ENCODE measurements around the gene KCNA1.
"Not testable (repeated sequence)": the region's sequence is repeated elsewhere in the genome, so short reads cannot be mapped to it uniquely, and the experiment has no call there.

The KCNA1 gene

GRCh38 chr12:4879481-4879880, 30.2 kb upstream of the KCNA1 start:
- not testable (repeated sequence) for H3K9me3 ChIP-seq (ENCODE audit: control insufficient read depth, low read length); H3K27ac ChIP-seq (ENCODE audit: low read depth, low read length, severe bottlenecking); H3K4me3 ChIP-seq (ENCODE audit: extremely low read depth, insufficient read depth, low read length, poor library complexity, severe bottlenecking); H3K36me3 ChIP-seq (ENCODE audit: control insufficient read depth, insufficient read depth, low read length); H3K4me1 ChIP-seq (ENCODE audit: control insufficient read depth, insufficient read depth, low read length, poor library complexity, severe bottlenecking)
- WGBS, 2 experiments (ENCODE audit: insufficient coverage in 2 of 2) = 94 to 100% methylated on average over 2 of the region's 2 CpGs

- no peaks in the 10 kb centered on the region for H3K4me1 ChIP-seq (ENCODE audit: control insufficient read depth, insufficient read depth, low read length, poor library complexity, severe bottlenecking)
- no peaks in the 10 kb centered on the region for H3K9me3 ChIP-seq (ENCODE audit: control insufficient read depth, low read length)
- WGBS, 2 experiments (ENCODE audit: insufficient coverage in 2 of 2) = 88% methylated on average over 18 to 20 of the region's 20 CpGs
- no peak overlapping the region for H3K27ac ChIP-seq (ENCODE audit: low read depth, low read length, severe bottlenecking)
- no peaks in the 10 kb centered on the region for H3K36me3 ChIP-seq (ENCODE audit: control insufficient read depth, insufficient read depth, low read length)
- no peak overlapping the region for H3K4me3 ChIP-seq (ENCODE audit: extremely low read depth, insufficient read depth, low read length, poor library complexity, severe bottlenecking)
Measured at GRCh38 chr12:4881266-4882064, 28.2 kb upstream of the KCNA1 start.

GRCh38 chr12:4891866-4892265, 17.8 kb upstream of the KCNA1 start:
- H3K4me3 ChIP-seq (ENCODE audit: extremely low read depth, insufficient read depth, low read length, poor library complexity, severe bottlenecking) = no peak overlapping the region
- 90 to 100% methylated on average over 2 to 3 of the region's 5 CpGs for WGBS, 2 experiments (ENCODE audit: insufficient coverage in 2 of 2)
- H3K9me3 ChIP-seq (ENCODE audit: control insufficient read depth, low read length) = no peaks in the 10 kb centered on the region
- H3K4me1 ChIP-seq (ENCODE audit: control insufficient read depth, insufficient read depth, low read length, poor library complexity, severe bottlenecking) = no peaks in the 10 kb centered on the region
- H3K36me3 ChIP-seq (ENCODE audit: control insufficient read depth, insufficient read depth, low read length) = no peaks in the 10 kb centered on the region
- no peak overlapping the region for H3K27ac ChIP-seq (ENCODE audit: low read depth, low read length, severe bottlenecking)

GRCh38 chr12:4892418-4892817, 17.3 kb upstream of the KCNA1 start:
- H3K4me3 ChIP-seq (ENCODE audit: extremely low read depth, insufficient read depth, low read length, poor library complexity, severe bottlenecking) = no peak overlapping the region
- H3K36me3 ChIP-seq (ENCODE audit: control insufficient read depth, insufficient read depth, low read length) = no peaks in the 10 kb centered on the region
- 82 to 93% methylated on average over 1 of the region's 1 CpG for WGBS, 2 experiments (ENCODE audit: insufficient coverage in 2 of 2)
- H3K27ac ChIP-seq (ENCODE audit: low read depth, low read length, severe bottlenecking) = no peak overlapping the region
- no peaks in the 10 kb centered on the region for H3K9me3 ChIP-seq (ENCODE audit: control insufficient read depth, low read length)
- H3K4me1 ChIP-seq (ENCODE audit: control insufficient read depth, insufficient read depth, low read length, poor library complexity, severe bottlenecking) = no peaks in the 10 kb centered on the region

GRCh38 chr12:4894019-4894418, 15.7 kb upstream of the KCNA1 start:
- Histone ChIP-seq H3K36me3 (ENCODE audit: control insufficient read depth, insufficient read depth, low read length) (no peaks in the 10 kb centered on the region), H3K27ac (ENCODE audit: low read depth, low read length, severe bottlenecking) (no peak overlapping the region), H3K4me1 (ENCODE audit: control insufficient read depth, insufficient read depth, low read length, poor library complexity, severe bottlenecking) (no peaks in the 10 kb centered on the region), H3K9me3 (ENCODE audit: control insufficient read depth, low read length) (no peaks in the 10 kb centered on the region), H3K4me3 (ENCODE audit: extremely low read depth, insufficient read depth, low read length, poor library complexity, severe bottlenecking) (no peak overlapping the region)
- WGBS, 2 experiments (ENCODE audit: insufficient coverage in 2 of 2) = 75 to 85% methylated on average over 7 to 8 of the region's 9 CpGs

GRCh38 chr12:4899364-4899763, 10.3 kb upstream of the KCNA1 start:
- H3K4me3 ChIP-seq (ENCODE audit: extremely low read depth, insufficient read depth, low read length, poor library complexity, severe bottlenecking) = no peak overlapping the region
- 58 to 64% methylated on average over 4 of the region's 4 CpGs for WGBS, 2 experiments (ENCODE audit: insufficient coverage in 2 of 2)
- H3K9me3 ChIP-seq (ENCODE audit: control insufficient read depth, low read length) = no peaks in the 10 kb centered on the region
- no peak overlapping the region for H3K27ac ChIP-seq (ENCODE audit: low read depth, low read length, severe bottlenecking)
- no peaks in the 10 kb centered on the region for H3K4me1 ChIP-seq (ENCODE audit: control insufficient read depth, insufficient read depth, low read length, poor library complexity, severe bottlenecking)
- H3K36me3 ChIP-seq (ENCODE audit: control insufficient read depth, insufficient read depth, low read length) = no peaks in the 10 kb centered on the region

- WGBS, 2 experiments (ENCODE audit: insufficient coverage in 2 of 2) = 100% methylated on average over 2 to 3 of the region's 5 CpGs
Measured at GRCh38 chr12:4900327-4900726, 9.4 kb upstream of the KCNA1 start.

GRCh38 chr12:4905316-4905715, 4.4 kb upstream of the KCNA1 start:
- H3K4me3 ChIP-seq (ENCODE audit: extremely low read depth, insufficient read depth, low read length, poor library complexity, severe bottlenecking) = no peak overlapping the region
- H3K4me1 ChIP-seq (ENCODE audit: control insufficient read depth, insufficient read depth, low read length, poor library complexity, severe bottlenecking) = peaks cover 6% of the 10 kb centered on the region
- no peak overlapping the region for H3K27ac ChIP-seq (ENCODE audit: low read depth, low read length, severe bottlenecking)
- no peaks in the 10 kb centered on the region for H3K36me3 ChIP-seq (ENCODE audit: control insufficient read depth, insufficient read depth, low read length)
- no peaks in the 10 kb centered on the region for H3K9me3 ChIP-seq (ENCODE audit: control insufficient read depth, low read length)

More at GRCh38 chr12:4900327-4900726, 9.4 kb upstream of the KCNA1 start:
- H3K9me3 ChIP-seq (ENCODE audit: control insufficient read depth, low read length) = no peaks in the 10 kb centered on the region
- H3K27ac ChIP-seq (ENCODE audit: low read depth, low read length, severe bottlenecking) = no peak overlapping the region
- H3K4me3 ChIP-seq (ENCODE audit: extremely low read depth, insufficient read depth, low read length, poor library complexity, severe bottlenecking) = no peak overlapping the region
- no peaks in the 10 kb centered on the region for H3K4me1 ChIP-seq (ENCODE audit: control insufficient read depth, insufficient read depth, low read length, poor library complexity, severe bottlenecking)
- no peaks in the 10 kb centered on the region for H3K36me3 ChIP-seq (ENCODE audit: control insufficient read depth, insufficient read depth, low read length)

GRCh38 chr12:4908684-4909409, 858 bp upstream of the KCNA1 start:
- 1 to 3% methylated on average over 14 to 27 of the region's 31 CpGs for WGBS, 2 experiments (ENCODE audit: insufficient coverage in 2 of 2)
- H3K4me3 ChIP-seq (ENCODE audit: extremely low read depth, insufficient read depth, low read length, poor library complexity, severe bottlenecking) = peak overlapping the region; percentile 35

GRCh38 chr12:4909410-4909733, 333 bp upstream of the KCNA1 start:
- Histone ChIP-seq H3K36me3 (ENCODE audit: control insufficient read depth, insufficient read depth, low read length) (no peaks in the 10 kb centered on the region), H3K27ac (ENCODE audit: low read depth, low read length, severe bottlenecking) (no peak overlapping the region), H3K4me1 (ENCODE audit: control insufficient read depth, insufficient read depth, low read length, poor library complexity, severe bottlenecking) (peaks cover 6% of the 10 kb centered on the region), H3K9me3 (ENCODE audit: control insufficient read depth, low read length) (no peaks in the 10 kb centered on the region), H3K4me3 (ENCODE audit: extremely low read depth, insufficient read depth, low read length, poor library complexity, severe bottlenecking) (peak overlapping the region; percentile 35)
- 0 to 1% methylated on average over 15 to 16 of the region's 24 CpGs for whole genome bisulfite sequencing, 2 experiments (ENCODE audit: insufficient coverage in 2 of 2)

More at GRCh38 chr12:4908684-4909409, 858 bp upstream of the KCNA1 start:
- Histone ChIP-seq H3K4me1 (ENCODE audit: control insufficient read depth, insufficient read depth, low read length, poor library complexity, severe bottlenecking) (peaks cover 6% of the 10 kb centered on the region), H3K36me3 (ENCODE audit: control insufficient read depth, insufficient read depth, low read length) (no peaks in the 10 kb centered on the region), H3K9me3 (ENCODE audit: control insufficient read depth, low read length) (no peaks in the 10 kb centered on the region), H3K27ac (ENCODE audit: low read depth, low read length, severe bottlenecking) (no peak overlapping the region)
